ENCODE results near the gene MACROD2. TPM values are rescaled to one million over a fixed set of nuclear protein-coding genes. Genes with fewer than 3 reads are reported as not detected.

Gene MACROD2
- total RNA-seq, 4 donors from 2014 or later: 12.6 to 60.3 (median 18.9) TPM

DNA sequence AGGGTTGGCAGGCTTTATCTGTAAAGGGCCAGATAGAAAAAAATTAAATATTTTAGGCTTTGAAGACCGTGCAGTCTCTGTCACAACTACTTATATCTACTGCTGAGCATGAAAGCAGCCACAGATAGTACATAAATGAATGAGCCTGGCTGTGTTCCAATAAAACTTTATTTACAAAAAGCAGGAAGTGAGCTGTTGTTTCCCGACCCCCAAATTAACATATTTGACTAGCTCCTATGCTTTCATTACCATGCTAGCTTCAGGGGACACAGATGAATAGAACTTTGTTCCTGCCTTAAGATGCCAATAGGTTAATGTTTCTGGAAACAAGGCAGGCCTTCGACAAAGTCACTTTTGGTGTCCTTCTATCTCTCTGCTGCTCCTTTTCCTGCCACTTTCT, 1400.1 kb downstream of the MACROD2 start:
- Histone ChIP-seq H3K9me3 (no peaks in the 10 kb centered on the region), H3K4me1 (no peaks in the 10 kb centered on the region), H3K36me3 (no peaks in the 10 kb centered on the region), H3K4me3 (no peak overlapping the region), H3K27ac (no peak overlapping the region), H3K27me3 (no peaks in the 10 kb centered on the region)
- DNase-seq (ENCODE audit: low spot score in 2 of 2): no peak
- WGBS: 78% methylated on average over 3 of the region's 3 CpGs
- TF ChIP-seq EP300 (IDR thresholded peaks at IDR 0.05) (no peak), POLR2AphosphoS5 (IDR thresholded peaks at IDR 0.05) (no peak), POLR2A (IDR thresholded peaks at IDR 0.05) (no peak)
- TF ChIP-seq, protein P1, sequence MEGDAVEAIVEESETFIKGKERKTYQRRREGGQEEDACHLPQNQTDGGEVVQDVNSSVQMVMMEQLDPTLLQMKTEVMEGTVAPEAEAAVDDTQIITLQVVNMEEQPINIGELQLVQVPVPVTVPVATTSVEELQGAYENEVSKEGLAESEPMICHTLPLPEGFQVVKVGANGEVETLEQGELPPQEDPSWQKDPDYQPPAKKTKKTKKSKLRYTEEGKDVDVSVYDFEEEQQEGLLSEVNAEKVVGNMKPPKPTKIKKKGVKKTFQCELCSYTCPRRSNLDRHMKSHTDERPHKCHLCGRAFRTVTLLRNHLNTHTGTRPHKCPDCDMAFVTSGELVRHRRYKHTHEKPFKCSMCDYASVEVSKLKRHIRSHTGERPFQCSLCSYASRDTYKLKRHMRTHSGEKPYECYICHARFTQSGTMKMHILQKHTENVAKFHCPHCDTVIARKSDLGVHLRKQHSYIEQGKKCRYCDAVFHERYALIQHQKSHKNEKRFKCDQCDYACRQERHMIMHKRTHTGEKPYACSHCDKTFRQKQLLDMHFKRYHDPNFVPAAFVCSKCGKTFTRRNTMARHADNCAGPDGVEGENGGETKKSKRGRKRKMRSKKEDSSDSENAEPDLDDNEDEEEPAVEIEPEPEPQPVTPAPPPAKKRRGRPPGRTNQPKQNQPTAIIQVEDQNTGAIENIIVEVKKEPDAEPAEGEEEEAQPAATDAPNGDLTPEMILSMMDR (IDR thresholded peaks at IDR 0.05): no peak

DNA sequence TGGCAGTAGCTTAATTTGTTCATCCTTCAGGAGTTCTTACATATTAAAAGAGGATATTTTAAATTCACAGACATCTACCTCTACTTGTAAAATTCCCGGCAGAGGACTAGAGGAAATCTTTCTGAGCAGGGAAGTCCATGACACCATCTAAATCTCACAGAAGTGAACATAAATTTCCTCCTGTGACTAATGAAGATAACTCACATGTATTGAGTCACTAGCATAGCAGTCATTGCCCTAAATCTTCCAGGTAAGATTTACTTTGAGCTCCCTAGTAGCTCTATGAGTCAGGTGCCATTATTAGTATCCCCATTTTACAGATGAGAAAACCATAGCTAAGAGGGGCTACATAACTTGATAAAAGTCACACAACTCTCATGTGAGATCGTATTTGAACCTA, 1400.7 kb downstream of the MACROD2 start:
- H3K9me3 ChIP-seq: no peaks in the 10 kb centered on the region
- no peak overlapping the region for H3K27ac ChIP-seq
- DNase-seq (ENCODE audit: low spot score in 2 of 2): no peak
- TF ChIP-seq EP300 (IDR thresholded peaks at IDR 0.05) (no peak), POLR2AphosphoS5 (IDR thresholded peaks at IDR 0.05) (no peak), POLR2A (IDR thresholded peaks at IDR 0.05) (no peak)
- TF ChIP-seq, protein P1 (IDR thresholded peaks at IDR 0.05): no peak
- no peaks in the 10 kb centered on the region for H3K4me1 ChIP-seq
- no peaks in the 10 kb centered on the region for H3K27me3 ChIP-seq
- H3K36me3 ChIP-seq: no peaks in the 10 kb centered on the region
- 86% methylated on average over 2 of the region's 2 CpGs for WGBS
- no peak overlapping the region for H3K4me3 ChIP-seq

DNA sequence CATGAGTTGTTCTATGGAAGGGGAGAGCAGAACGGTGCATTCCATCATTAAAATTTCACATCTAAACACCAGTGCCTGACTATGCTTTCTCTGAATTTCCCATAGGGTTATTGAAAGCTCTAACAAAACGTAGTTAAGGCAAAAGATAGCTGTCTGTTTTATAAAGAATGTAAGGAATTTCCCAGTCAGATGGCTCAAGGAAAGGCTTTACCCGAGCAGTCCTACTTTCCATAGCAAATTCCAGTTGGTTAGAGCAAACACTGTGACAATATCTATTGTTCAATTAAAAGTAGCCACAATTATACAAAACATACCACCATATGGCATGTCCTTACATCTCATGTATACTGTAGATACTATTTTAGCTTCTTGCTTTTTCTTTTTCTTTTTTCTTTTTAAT, 1401.6 kb downstream of the MACROD2 start:
- no peak overlapping the region for H3K4me3 ChIP-seq
- H3K36me3 ChIP-seq: no peaks in the 10 kb centered on the region
- no peaks in the 10 kb centered on the region for H3K27me3 ChIP-seq
- WGBS: 72% methylated on average over 3 of the region's 3 CpGs
- DNase-seq (ENCODE audit: low spot score in 2 of 2): no peak
- no peak overlapping the region for H3K27ac ChIP-seq
- H3K4me1 ChIP-seq: no peaks in the 10 kb centered on the region
- TF ChIP-seq, protein P1 (IDR thresholded peaks at IDR 0.05): no peak
- TF ChIP-seq POLR2AphosphoS5 (IDR thresholded peaks at IDR 0.05) (no peak), EP300 (IDR thresholded peaks at IDR 0.05) (no peak), POLR2A (IDR thresholded peaks at IDR 0.05) (no peak)
- H3K9me3 ChIP-seq: no peaks in the 10 kb centered on the region

DNA sequence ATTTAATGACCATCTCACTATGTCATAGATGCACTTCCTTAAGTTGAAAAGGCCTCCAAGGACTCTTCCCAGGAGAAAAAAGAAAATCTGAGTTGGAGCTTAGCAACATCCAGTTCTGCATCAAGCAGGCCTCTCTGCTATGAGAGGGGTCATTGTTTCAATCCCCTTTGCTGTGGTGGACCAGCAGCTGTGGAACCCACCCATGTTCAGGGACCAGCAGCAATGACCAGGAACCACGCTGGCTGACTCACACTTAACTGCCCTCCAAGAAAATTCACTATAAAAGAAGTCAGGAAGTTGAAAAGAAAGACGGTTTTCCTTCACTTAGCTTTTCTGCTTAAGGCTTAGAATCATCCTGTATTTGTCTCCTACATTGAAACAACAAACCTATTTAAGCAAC, 1404.5 kb downstream of the MACROD2 start:
- Histone ChIP-seq H3K4me1 (no peaks in the 10 kb centered on the region), H3K27ac (no peak overlapping the region), H3K36me3 (no peaks in the 10 kb centered on the region), H3K27me3 (no peaks in the 10 kb centered on the region), H3K9me3 (no peaks in the 10 kb centered on the region), H3K4me3 (no peak overlapping the region)
- no peak for DNase-seq (ENCODE audit: low spot score in 2 of 2)
- 67% methylated on average over 2 of the region's 2 CpGs for WGBS
- TF ChIP-seq POLR2AphosphoS5 (IDR thresholded peaks at IDR 0.05) (no peak), EP300 (IDR thresholded peaks at IDR 0.05) (no peak), POLR2A (IDR thresholded peaks at IDR 0.05) (no peak)
- TF ChIP-seq, protein P1 (IDR thresholded peaks at IDR 0.05): no peak

DNA sequence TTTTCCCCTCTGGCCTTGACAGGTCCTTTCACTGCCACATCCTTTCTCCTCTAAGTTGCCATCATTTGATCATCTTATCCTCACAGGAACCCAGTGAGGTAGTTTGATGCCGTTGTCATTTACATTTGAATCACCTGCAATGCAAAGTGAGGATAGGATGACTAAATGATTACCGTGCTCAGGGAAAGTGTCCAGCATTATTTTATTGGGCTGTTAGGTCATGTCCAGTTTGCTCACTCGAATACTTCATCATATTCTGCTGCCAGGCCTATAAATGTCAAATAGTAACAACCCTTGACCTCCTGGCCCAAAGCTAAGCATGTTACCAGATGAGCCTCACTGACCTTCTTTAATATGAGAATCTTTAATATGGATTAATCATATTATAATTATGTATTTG, 1410.8 kb downstream of the MACROD2 start:
- 81% methylated on average over 3 of the region's 3 CpGs for WGBS
- no peak for DNase-seq (ENCODE audit: low spot score in 2 of 2)
- Histone ChIP-seq H3K36me3 (no peaks in the 10 kb centered on the region), H3K9me3 (no peaks in the 10 kb centered on the region), H3K27ac (no peak overlapping the region), H3K4me1 (no peaks in the 10 kb centered on the region), H3K4me3 (no peak overlapping the region), H3K27me3 (no peaks in the 10 kb centered on the region)
- TF ChIP-seq POLR2A (IDR thresholded peaks at IDR 0.05) (no peak), POLR2AphosphoS5 (IDR thresholded peaks at IDR 0.05) (no peak), EP300 (IDR thresholded peaks at IDR 0.05) (no peak)
- TF ChIP-seq, protein P1 (IDR thresholded peaks at IDR 0.05): no peak

Data from suprapubic skin (tissue), 4 donors.